ENCODE data around the gene PRMT6. TPM values are rescaled to one million over a fixed set of nuclear protein-coding genes. Genes with fewer than 3 reads are reported as not detected.
"Not testable (repeated sequence)": the region's sequence is repeated elsewhere in the genome, so short reads cannot be mapped to it uniquely, and the experiment has no call there.

The PRMT6 gene
- polyA plus RNA-seq, 3 donors, result 39.4 to 45.7 (median 44.5) TPM

- no peak for DNase-seq
These were observed 17.0 kb downstream of the PRMT6 start for GRCh38 chr1:107073493-107073892.

- DNase-seq, result no peak
These were observed 20.4 kb downstream of the PRMT6 start for GRCh38 chr1:107076841-107077240.

- no peak for DNase-seq
These were observed 22.8 kb downstream of the PRMT6 start for GRCh38 chr1:107079249-107079648.

- DNase-seq, result no peak
These were observed 24.6 kb downstream of the PRMT6 start for GRCh38 chr1:107081102-107081501.

GRCh38 chr1:107091418-107091817, 34.9 kb downstream of the PRMT6 start:
- no peak for DNase-seq

GRCh38 chr1:107093395-107093794, 36.9 kb downstream of the PRMT6 start:
- DNase-seq, result not testable (repeated sequence)

GRCh38 chr1:107095647-107096046, 39.2 kb downstream of the PRMT6 start:
- DNase-seq, result no peak

- DNase-seq, result no peak
These were observed 40.2 kb downstream of the PRMT6 start for GRCh38 chr1:107096690-107097089.

- no peak for DNase-seq
These were observed 42.5 kb downstream of the PRMT6 start for GRCh38 chr1:107098961-107099360.

- no peak for DNase-seq
These were observed 44.0 kb downstream of the PRMT6 start for GRCh38 chr1:107100331-107100984.

GRCh38 chr1:107105914-107106313, 49.4 kb downstream of the PRMT6 start:
- no peak for DNase-seq

Other genes starting within 250 kb of the PRMT6 start
- gene NTNG1, start 84.4 kb downstream of the PRMT6 start, polyA plus RNA-seq (ENCODE audit: insufficient read length in 3 of 3), result 10 to 100 TPM; 24.9 to 34.5 (median 28.2) TPM